Activated B cell treated with CpG ODN at 0.5 μM for 24 hours (primary cell): Measurements from ENCODE around the gene RDH12. TPM values are rescaled to one million over a fixed set of nuclear protein-coding genes. Genes with fewer than 3 reads are reported as not detected.

Experiments
- ATAC-seq: fragments of 200-7000 bp; cut with Tn5 transposase; one replicate; pipeline ENCODE4 v1.10.0; 2021; ENCODE audit warnings: low read depth, mild to moderate bottlenecking, moderate library complexity
- CTCF ChIA-PET: fragments of 350-600 bp; sonication (Branson Sonifier 250); formaldehyde crosslinking; loops from one replicate; lab custom pipeline; 2021; ENCODE audit warnings: antibody characterized with exemption; lab: Charles Lee
- POLR2A ChIA-PET: fragments of 350-600 bp; sonication (Branson Sonifier 250); formaldehyde crosslinking; loops from one replicate; lab custom pipeline; 2021; ENCODE audit warnings: antibody characterized with exemption; lab: Charles Lee
- DNase-seq: peaks from one replicate; pipeline ENCODE4 v3.0.0; 2022
- H3K27ac Mint-ChIP-seq: one replicate; pipeline ENCODE4 v1.8.0; 2020; ENCODE audit warnings: mixed read lengths
- H3K27me3 Mint-ChIP-seq: one replicate; pipeline ENCODE4 v1.8.0; 2021; ENCODE audit warnings: mixed read lengths
- H3K36me3 Mint-ChIP-seq: one replicate; pipeline ENCODE4 v1.8.0; 2021; ENCODE audit warnings: low read depth, mixed read lengths
- H3K4me1 Mint-ChIP-seq: one replicate; pipeline ENCODE4 v1.8.0; 2021; ENCODE audit warnings: mixed read lengths
- H3K4me3 Mint-ChIP-seq: one replicate; pipeline ENCODE4 v1.8.0; 2020; ENCODE audit warnings: mild to moderate bottlenecking, mixed read lengths
- H3K9me3 Mint-ChIP-seq: one replicate; pipeline ENCODE4 v1.8.0; 2020; ENCODE audit warnings: mixed read lengths
- CTCF ChIP-seq: fragments of 200-600 bp; IDR thresholded peaks from one replicate; pipeline ENCODE4 v1.8.0; 2022; ENCODE audit warnings: antibody characterized with exemption, mild to moderate bottlenecking
- intact Hi-C: fragments of 100-400 bp; cut with micrococcal nuclease; formaldehyde crosslinking; loops from one replicate; pipeline ENCODE4 v1.15.1; 2024
- total RNA-seq: library from RNA; stranded (reverse); gene quantifications from 2 replicates; pipeline ENCODE4 v1.2.3, GENCODE V29; 2022

RDH12 gene
- total RNA-seq, 1 donor from 2014 or later = not detected

- Mint-ChIP-seq H3K36me3 (peaks cover 19% of the 10 kb centered on the region), H3K4me1 (peaks cover 36% of the 10 kb centered on the region), H3K27me3 (no peaks in the 10 kb centered on the region), H3K27ac (peak within 1 kb of the TSS; percentile 89), H3K9me3 (no peaks in the 10 kb centered on the region), H3K4me3 (peak within 1 kb of the TSS; percentile 89)
- intact Hi-C loops = loop anchor here (1.0 to 2.0 kb wide), 6 partner anchors 21 to 314 kb away; partner anchors contain the start of genes ARG2, EIF2S1, PIGH and RDH11
- TF ChIP-seq CTCF = no peak
- DNase-seq (peak; percentile 86), ATAC-seq (peak; percentile 93)
- ChIA-PET POLR2A (interaction anchor here (0.6 to 2.6 kb wide), 8 partner anchors 20 to 315 kb away, joined by 3 to 21 read pairs (median 7); partner anchors contain the start of genes ARG2, ATP6V1D, EIF2S1 and PIGH), CTCF (interaction anchor here (0.9 to 1.1 kb wide), 2 partner anchors 19 to 90 kb away, joined by 3 to 4 read pairs; no protein-coding TSS in a partner anchor)
Measured at GRCh38 chr14:67674480-67675218, 27.0 kb upstream of the RDH12 start, which contains the start of gene VTI1B. TSS of gene VTI1B (minus strand) at chr14:67674632. CDS start at chr14:67674489, 143 bp downstream.

GRCh38 chr14:67675219-67675582, 26.5 kb upstream of the RDH12 start:
- peak overlapping the region; percentile 89 for H3K27ac Mint-ChIP-seq
- CTCF ChIA-PET = interaction anchor here (1.1 kb wide), 1 partner anchor 29 kb away, joined by 4 read pairs; no protein-coding TSS in a partner anchor
- no peaks in the 10 kb centered on the region for H3K9me3 Mint-ChIP-seq
- ATAC-seq = no peak
- intact Hi-C loops = loop anchor here (2.0 kb wide), 1 partner anchor 186 kb away; the partner anchor contains the start of gene TMEM229B
- H3K27me3 Mint-ChIP-seq = no peaks in the 10 kb centered on the region
- H3K36me3 Mint-ChIP-seq = peaks cover 23% of the 10 kb centered on the region
- H3K4me1 Mint-ChIP-seq = peaks cover 33% of the 10 kb centered on the region
- peak overlapping the region; percentile 89 for H3K4me3 Mint-ChIP-seq
- POLR2A ChIA-PET = interaction anchor here (0.6 to 2.6 kb wide), 5 partner anchors 20 to 316 kb away, joined by 3 to 21 read pairs (median 7); partner anchors contain the start of genes ATP6V1D, EIF2S1, PIGH and RDH11
- DNase-seq = no peak
- no peak for TF ChIP-seq CTCF

- ChIA-PET CTCF (no interaction called here), POLR2A (no interaction called here)
- DNase-seq (no peak), ATAC-seq (no peak)
- Mint-ChIP-seq H3K9me3 (no peaks in the 10 kb centered on the region), H3K27me3 (no peaks in the 10 kb centered on the region), H3K27ac (no peak overlapping the region), H3K4me1 (peaks cover 14% of the 10 kb centered on the region), H3K4me3 (no peak overlapping the region), H3K36me3 (peaks cover 49% of the 10 kb centered on the region)
- no peak for TF ChIP-seq CTCF
- intact Hi-C loops = no loop called here
Measured at GRCh38 chr14:67679006-67679405, 22.7 kb upstream of the RDH12 start.

- POLR2A ChIA-PET = no interaction called here
Measured at GRCh38 chr14:67680121-67680602, 21.5 kb upstream of the RDH12 start.

More at GRCh38 chr14:67680121-67680602, 21.5 kb upstream of the RDH12 start:
- peak; percentile 62 for ATAC-seq
- Mint-ChIP-seq H3K27me3 (no peaks in the 10 kb centered on the region), H3K4me1 (peaks cover 14% of the 10 kb centered on the region), H3K9me3 (no peaks in the 10 kb centered on the region), H3K4me3 (no peak overlapping the region), H3K36me3 (peaks cover 61% of the 10 kb centered on the region), H3K27ac (peak overlapping the region; percentile 20)
- DNase-seq = no peak
- no peak for TF ChIP-seq CTCF
- CTCF ChIA-PET = no interaction called here
- intact Hi-C loops = no loop called here
